ENCODE measurements around the gene ANKS1B.

- TF ChIP-seq BACH2 (CRISPR knock-in tag; IDR thresholded peaks at IDR 0.05; ENCODE audit: borderline replicate concordance) (no peak), GLIS3 (CRISPR knock-in tag; IDR thresholded peaks at IDR 0.05) (no peak), RARB (CRISPR knock-in tag; IDR thresholded peaks at IDR 0.05) (no peak), ZFP30 (CRISPR knock-in tag; IDR thresholded peaks at IDR 0.05) (no peak), CSRNP3 (CRISPR knock-in tag; IDR thresholded peaks at IDR 0.05) (no peak), ZNF70 (CRISPR knock-in tag; IDR thresholded peaks at IDR 0.05) (no peak), ZFP3 (CRISPR knock-in tag; IDR thresholded peaks at IDR 0.05) (no peak), OSR1 (CRISPR knock-in tag; IDR thresholded peaks at IDR 0.05) (no peak), ZC3H10 (CRISPR knock-in tag; IDR thresholded peaks at IDR 0.05) (no peak)
- TF ChIP-seq, protein P1, sequence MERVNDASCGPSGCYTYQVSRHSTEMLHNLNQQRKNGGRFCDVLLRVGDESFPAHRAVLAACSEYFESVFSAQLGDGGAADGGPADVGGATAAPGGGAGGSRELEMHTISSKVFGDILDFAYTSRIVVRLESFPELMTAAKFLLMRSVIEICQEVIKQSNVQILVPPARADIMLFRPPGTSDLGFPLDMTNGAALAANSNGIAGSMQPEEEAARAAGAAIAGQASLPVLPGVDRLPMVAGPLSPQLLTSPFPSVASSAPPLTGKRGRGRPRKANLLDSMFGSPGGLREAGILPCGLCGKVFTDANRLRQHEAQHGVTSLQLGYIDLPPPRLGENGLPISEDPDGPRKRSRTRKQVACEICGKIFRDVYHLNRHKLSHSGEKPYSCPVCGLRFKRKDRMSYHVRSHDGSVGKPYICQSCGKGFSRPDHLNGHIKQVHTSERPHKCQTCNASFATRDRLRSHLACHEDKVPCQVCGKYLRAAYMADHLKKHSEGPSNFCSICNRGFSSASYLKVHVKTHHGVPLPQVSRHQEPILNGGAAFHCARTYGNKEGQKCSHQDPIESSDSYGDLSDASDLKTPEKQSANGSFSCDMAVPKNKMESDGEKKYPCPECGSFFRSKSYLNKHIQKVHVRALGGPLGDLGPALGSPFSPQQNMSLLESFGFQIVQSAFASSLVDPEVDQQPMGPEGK (CRISPR knock-in tag; IDR thresholded peaks at IDR 0.05; ENCODE audit: borderline replicate concordance): no peak
- TF ChIP-seq, protein P2, sequence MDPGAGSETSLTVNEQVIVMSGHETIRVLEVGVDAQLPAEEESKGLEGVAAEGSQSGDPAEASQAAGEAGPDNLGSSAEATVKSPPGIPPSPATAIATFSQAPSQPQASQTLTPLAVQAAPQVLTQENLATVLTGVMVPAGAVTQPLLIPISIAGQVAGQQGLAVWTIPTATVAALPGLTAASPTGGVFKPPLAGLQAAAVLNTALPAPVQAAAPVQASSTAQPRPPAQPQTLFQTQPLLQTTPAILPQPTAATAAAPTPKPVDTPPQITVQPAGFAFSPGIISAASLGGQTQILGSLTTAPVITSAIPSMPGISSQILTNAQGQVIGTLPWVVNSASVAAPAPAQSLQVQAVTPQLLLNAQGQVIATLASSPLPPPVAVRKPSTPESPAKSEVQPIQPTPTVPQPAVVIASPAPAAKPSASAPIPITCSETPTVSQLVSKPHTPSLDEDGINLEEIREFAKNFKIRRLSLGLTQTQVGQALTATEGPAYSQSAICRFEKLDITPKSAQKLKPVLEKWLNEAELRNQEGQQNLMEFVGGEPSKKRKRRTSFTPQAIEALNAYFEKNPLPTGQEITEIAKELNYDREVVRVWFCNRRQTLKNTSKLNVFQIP (CRISPR knock-in tag; IDR thresholded peaks at IDR 0.05; ENCODE audit: borderline replicate concordance, low read depth): no peak
Measured at GRCh38 chr12:98696036-98696646, 1288.6 kb downstream of the ANKS1B start.
